GM18873 (cell line): ENCODE data around the gene KISS1.

Experiments
- ATAC-seq: cut with Tn5 transposase; IDR thresholded peaks from one replicate; pipeline ENCODE4 v1.9.1; 2021; ENCODE audit warnings: mild to moderate bottlenecking, moderate library complexity, moderate number of reproducible peaks; ENCODE audit not compliant: unreplicated experiment, low FRiP score

Gene KISS1

GRCh38 chr1:204219971-204220616 is 23.8 kb upstream of the KISS1 start:
- no peak for ATAC-seq

GRCh38 chr1:204218552-204218951 is 22.3 kb upstream of the KISS1 start:
- no peak for ATAC-seq

GRCh38 chr1:204217648-204218000 is 21.3 kb upstream of the KISS1 start:
- no peak for ATAC-seq

DNA sequence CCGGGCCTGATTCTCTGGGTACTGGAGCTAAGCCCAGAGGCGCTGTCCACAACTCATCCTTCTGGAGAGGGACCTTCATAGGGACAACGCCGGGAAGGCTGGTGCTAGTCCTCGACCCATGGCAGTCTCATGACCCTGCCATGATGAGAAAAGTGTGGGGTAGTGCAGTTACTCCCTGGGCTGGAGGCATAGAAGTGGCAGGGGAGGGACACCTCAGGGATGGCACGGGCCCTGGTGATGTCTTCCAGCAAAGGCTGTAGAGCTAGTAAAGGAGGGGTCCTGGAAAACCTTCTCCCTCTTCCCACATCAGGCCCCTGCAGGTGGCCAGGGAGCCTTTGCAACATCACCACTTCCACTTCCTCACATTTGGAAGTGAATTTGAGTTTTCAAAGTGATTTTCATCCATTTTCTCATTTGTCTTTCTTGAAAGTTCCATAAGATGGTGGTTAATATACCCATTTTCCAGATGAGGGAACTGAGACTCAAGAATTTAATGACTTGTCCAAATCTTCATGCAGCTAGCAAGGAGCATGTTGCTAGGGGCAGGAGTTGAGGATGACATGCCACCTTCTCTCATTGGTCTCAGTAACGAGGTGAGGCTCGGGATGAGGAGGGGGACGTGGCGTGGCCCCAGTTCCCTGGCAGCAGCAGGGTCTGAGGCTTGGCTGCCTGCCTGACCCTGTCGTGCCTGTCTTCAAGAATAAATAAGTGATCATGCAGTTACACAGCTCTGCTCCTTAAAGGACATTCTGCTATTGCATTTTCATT is 20.8 kb upstream of the KISS1 start:
- ATAC-seq: no peak

DNA sequence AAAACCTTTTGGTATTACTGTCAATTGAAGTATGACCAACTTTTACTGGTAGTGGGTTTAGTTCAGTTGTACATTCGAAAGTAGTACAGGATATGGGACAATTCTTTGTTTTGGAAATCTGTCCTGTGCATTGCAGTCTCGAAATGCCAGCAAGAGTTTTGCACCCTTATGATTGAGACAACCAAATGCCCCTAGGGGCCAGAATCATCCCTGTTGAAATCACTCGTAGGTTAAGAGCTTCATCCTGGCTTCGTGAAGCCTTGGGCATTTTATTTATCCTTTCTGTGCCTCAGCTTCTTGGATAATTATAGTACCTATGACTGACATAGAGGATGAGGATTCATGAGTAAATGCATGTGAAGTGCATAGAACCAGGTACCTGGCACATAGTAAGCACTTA is 19.9 kb upstream of the KISS1 start:
- ATAC-seq: no peak

GRCh38 chr1:204213668-204214662 is 17.7 kb upstream of the KISS1 start, which contains the start of gene GOLT1A:
Gene GOLT1A (minus strand): TSS chr1:204213988. CDS start chr1:204213906, 82 bp downstream.
- ATAC-seq: peak; percentile 51

DNA sequence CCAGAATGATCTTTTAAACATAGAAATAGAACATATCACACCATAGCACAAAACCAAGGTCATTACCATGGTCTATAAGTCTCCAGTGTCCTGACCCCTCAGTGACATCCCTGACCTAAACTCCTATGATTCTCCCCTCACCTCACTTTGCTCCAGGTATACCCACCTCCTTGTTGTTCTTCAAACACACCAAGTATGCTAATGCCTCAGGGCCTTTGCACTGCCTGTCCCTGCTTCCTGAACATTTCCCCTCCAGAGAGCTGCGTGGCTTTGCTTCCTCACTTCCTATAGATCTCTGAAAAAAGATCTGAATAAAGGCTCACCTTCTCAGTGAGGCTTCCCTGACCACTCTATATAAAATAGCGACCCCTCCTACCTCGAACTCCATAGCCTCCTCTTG is 16.4 kb upstream of the KISS1 start:
- no peak for ATAC-seq

DNA sequence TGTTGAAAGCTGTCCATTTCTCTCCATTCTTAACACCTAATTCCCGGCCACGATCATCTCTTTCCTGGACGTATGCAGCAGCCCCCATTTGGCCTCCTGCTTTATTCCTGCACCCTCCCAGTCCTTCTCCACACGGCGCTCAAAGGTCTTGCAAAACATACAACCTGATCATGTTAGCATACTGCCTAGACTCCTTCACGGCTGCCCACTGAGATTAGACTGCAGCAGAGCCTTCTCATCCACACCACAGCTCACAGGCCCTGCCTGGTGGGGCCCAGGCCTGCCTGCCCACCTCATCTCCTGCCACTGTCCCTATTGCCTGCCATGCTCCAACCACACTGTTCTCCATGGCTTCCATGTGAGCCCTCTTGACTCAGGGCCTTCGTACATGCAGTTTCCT is 14.8 kb upstream of the KISS1 start:
- ATAC-seq: no peak

GRCh38 chr1:204207136-204207616 is 10.9 kb upstream of the KISS1 start:
- no peak for ATAC-seq

DNA sequence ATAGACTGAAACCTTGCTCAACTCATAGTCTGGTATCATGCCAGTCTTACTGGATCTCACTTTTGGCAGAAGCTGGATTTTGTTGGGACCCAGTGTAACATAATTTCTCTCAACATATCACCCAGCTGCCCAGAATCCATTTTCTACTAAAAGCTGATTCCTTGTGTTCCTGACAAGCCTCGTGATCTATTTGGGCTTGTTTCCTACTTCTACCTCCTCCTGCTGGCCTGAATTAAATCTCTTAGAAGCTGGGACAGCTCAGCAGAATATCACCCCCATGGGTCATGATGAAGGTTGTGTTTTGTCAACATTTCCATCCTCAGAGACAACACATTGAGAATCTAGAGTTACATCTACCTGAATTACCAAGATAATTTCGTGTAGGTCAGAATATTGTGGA is 9.8 kb upstream of the KISS1 start:
- no peak for ATAC-seq

DNA sequence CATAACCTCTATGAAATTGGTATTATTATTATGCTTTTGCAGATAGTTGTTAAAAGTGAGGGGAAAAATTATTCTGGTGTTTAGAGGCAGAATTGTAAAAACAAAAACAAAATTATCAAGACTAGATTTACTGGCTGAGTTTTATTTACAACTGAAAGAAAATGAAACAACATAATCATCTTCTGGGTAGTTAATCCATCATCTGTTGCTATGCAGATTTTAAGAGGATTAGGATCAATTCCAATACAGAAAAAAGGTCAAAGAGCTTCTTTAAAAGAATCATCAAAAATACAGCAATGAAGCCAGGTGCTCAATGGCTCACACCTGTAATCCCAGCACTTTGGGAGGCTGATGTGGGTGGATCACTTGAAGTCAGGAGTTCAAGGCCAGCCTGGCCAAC is 9.2 kb upstream of the KISS1 start:
- ATAC-seq: no peak

GRCh38 chr1:204204944-204205343 is 8.7 kb upstream of the KISS1 start:
- ATAC-seq: no peak

GRCh38 chr1:204203206-204203767 is 7.0 kb upstream of the KISS1 start:
- no peak for ATAC-seq

DNA sequence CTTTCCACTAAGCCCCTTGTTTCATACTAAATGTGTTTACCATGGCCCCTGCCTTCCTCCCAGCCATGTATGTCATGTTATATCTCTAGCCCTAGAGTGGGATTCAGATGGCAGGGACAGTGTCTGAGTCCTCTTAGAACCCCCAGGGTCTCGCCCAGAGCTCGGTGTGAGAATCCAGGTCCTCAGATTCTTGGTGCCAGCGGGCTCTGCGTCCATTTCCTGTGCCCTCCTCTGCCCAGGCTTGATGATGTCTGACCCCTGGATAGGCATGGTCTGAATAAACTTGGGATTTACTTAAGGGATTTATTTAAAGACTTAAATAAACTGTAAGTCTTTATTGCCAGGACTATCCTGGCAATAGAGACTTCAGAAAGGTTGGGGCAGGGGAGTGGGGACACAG is 6.2 kb upstream of the KISS1 start:
- ATAC-seq: no peak

DNA sequence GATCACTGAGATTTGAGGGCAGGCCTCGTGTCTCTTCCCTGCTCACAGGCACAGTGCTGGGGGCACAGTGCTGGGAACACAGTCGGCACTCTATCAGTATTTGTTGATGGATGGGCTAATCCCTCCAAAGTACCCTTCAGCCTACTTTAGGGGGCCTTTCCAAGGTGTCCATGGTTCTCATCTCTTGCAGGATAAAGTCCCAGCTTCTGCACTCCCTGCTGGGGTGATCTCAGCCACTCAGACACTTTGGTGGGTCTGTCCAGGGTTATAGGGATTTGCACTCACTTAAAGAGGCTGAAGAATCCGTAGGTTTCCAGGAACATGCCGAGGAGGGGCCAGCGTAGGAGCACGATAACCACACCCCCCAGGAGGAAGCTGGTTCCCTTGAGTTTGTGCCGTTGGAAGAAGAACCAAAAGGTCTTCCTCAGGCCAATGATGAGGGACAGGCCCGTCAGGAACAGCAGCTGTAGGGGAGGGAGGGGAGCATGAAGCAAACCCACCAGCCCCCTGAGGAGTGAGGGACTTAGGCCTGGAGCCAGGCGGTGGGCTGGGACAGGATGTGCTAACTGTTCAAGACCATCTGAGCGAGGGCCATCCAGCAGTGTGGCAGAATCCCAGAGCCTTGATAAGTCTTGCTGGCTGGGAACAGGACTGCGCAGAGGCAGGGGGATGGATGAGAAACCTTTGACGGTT is 5.2 kb upstream of the KISS1 start:
- no peak for ATAC-seq

- no peak for ATAC-seq
These were observed 3.3 kb upstream of the KISS1 start for GRCh38 chr1:204199579-204199978.

- ATAC-seq: no peak
These were observed 2.4 kb upstream of the KISS1 start for GRCh38 chr1:204198348-204199340.

GRCh38 chr1:204197068-204197467 is 777 bp upstream of the KISS1 start:
- no peak for ATAC-seq

DNA sequence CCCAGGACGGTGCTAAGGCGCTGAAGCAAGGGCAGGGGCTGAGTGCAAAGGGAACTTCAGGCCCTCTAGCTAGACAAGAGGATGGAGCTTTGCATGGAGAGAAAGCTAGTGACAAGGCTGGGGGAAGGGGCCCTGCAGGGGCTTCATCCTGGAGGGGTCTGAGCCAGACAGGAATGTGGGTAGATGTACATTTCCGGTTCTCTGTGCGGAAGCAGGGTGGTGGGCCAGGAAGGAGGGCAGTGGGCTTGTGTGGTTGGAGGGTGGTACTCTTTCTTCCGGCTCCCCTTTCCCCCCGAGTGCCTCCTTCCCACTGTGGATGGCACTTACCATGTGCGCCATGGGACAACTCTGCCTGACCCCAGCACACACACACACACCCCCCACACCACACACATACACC is 1.5 kb downstream of the KISS1 start:
- ATAC-seq: no peak
